Limb (tissue), 2 donors: Measurements from ENCODE around the gene CELSR3.
A peak's percentile ranks its signal among the peaks of the same experiment; 100 is the strongest.

Experiments
- DNase-seq, 2 donors: peaks; one replicate each; pipeline ENCODE4 v3.0.0-alpha.2; 2016; ENCODE audit errors: extremely low spot score in 2 of 2

Gene CELSR3

GRCh38 chr3:48634661-48635221, 27.9 kb downstream of the CELSR3 start:
- peak in 1 of 2 donors; percentile 18 for DNase-seq

GRCh38 chr3:48633743-48634142, 28.9 kb downstream of the CELSR3 start:
- DNase-seq, result no peak

- no peak for DNase-seq
Observed at GRCh38 chr3:48633256-48633655, 29.4 kb downstream of the CELSR3 start.

GRCh38 chr3:48631516-48632448, 30.9 kb downstream of the CELSR3 start:
- no peak for DNase-seq

GRCh38 chr3:48630833-48631232, 31.9 kb downstream of the CELSR3 start:
- DNase-seq, result no peak

- no peak for DNase-seq
Observed at GRCh38 chr3:48630407-48630806, 32.3 kb downstream of the CELSR3 start.

GRCh38 chr3:48629894-48630293, 32.8 kb downstream of the CELSR3 start:
- DNase-seq, result no peak

- DNase-seq, result no peak
Observed at GRCh38 chr3:48628277-48629017, 34.2 kb downstream of the CELSR3 start.

GRCh38 chr3:48625600-48625999, 37.1 kb downstream of the CELSR3 start:
- DNase-seq, result no peak

- no peak for DNase-seq
Observed at GRCh38 chr3:48624767-48625166, 37.9 kb downstream of the CELSR3 start.

GRCh38 chr3:48623851-48624547, 38.7 kb downstream of the CELSR3 start:
- no peak for DNase-seq

- no peak for DNase-seq
Observed at GRCh38 chr3:48621461-48621869, 41.2 kb downstream of the CELSR3 start, which contains the start of gene TMEM89. Gene TMEM89 (minus strand): TSS chr3:48621769. CDS start chr3:48621756, 13 bp downstream.

GRCh38 chr3:48619541-48620524, 42.9 kb downstream of the CELSR3 start:
- no peak for DNase-seq

- no peak for DNase-seq
Observed at GRCh38 chr3:48617559-48617958, 45.1 kb downstream of the CELSR3 start.

- DNase-seq, result no peak
Observed at GRCh38 chr3:48614044-48614443, 48.6 kb downstream of the CELSR3 start.

- no peak for DNase-seq
Observed at GRCh38 chr3:48612309-48612708, 50.4 kb downstream of the CELSR3 start.

- DNase-seq, result peak; percentile 95
Observed at GRCh38 chr3:48609088-48610005, 53.3 kb downstream of the CELSR3 start, which contains the start of gene UQCRC1. Gene UQCRC1 (minus strand): TSS chr3:48609646. CDS start chr3:48609620, 26 bp downstream.

- no peak for DNase-seq
Observed at GRCh38 chr3:48607519-48607918, 55.2 kb downstream of the CELSR3 start.

- DNase-seq, result no peak
Observed at GRCh38 chr3:48601622-48601994, 61.1 kb downstream of the CELSR3 start.
